Renal cortical epithelial cell (primary cell): ENCODE measurements around the gene CHAMP1. TPM values are rescaled to one million over a fixed set of nuclear protein-coding genes. Genes with fewer than 3 reads are reported as not detected.
A peak's percentile ranks its signal among the peaks of the same experiment; 100 is the strongest.

ENCODE experiments used
- DNase-seq: peaks from one replicate; pipeline ENCODE4 v3.0.0-alpha.2; 2011; ENCODE audit warnings: low read depth
- total RNA-seq: library from RNA; depleted of rRNA; stranded (reverse); fragments of >200 nt; gene quantifications from 2 replicates; pipeline ENCODE4 v1.2.3, GENCODE V29; 2014

Gene CHAMP1
- 15.3 and 15.9 TPM in 2 replicates for total RNA-seq

- DNase-seq, result peak; percentile 84
Observed at GRCh38 chr13:114314074-114314912, at the start of gene CHAMP1. TSS of gene CHAMP1 (plus strand) at chr13:114314503. CDS start at chr13:114323843, 9,340 bp downstream.

GRCh38 chr13:114264886-114265611 is 49.3 kb upstream of the CHAMP1 start:
- DNase-seq, result no peak

- no peak for DNase-seq
Observed at GRCh38 chr13:114266241-114266640, 48.1 kb upstream of the CHAMP1 start.

- no peak for DNase-seq
Observed at GRCh38 chr13:114268344-114269280, 45.7 kb upstream of the CHAMP1 start.

GRCh38 chr13:114269281-114269770 is 45.0 kb upstream of the CHAMP1 start:
- no peak for DNase-seq

GRCh38 chr13:114272977-114273376 is 41.3 kb upstream of the CHAMP1 start:
- DNase-seq, result no peak

- no peak for DNase-seq
Observed at GRCh38 chr13:114275304-114275703, 39.0 kb upstream of the CHAMP1 start.

- no peak for DNase-seq
Observed at GRCh38 chr13:114279146-114279545, 35.2 kb upstream of the CHAMP1 start.

GRCh38 chr13:114279758-114280355 is 34.4 kb upstream of the CHAMP1 start:
- no peak for DNase-seq

- DNase-seq, result peak; percentile 56
Observed at GRCh38 chr13:114281351-114282040, 32.8 kb upstream of the CHAMP1 start, which contains the start of gene UPF3A. TSS of gene UPF3A (plus strand) at chr13:114281601. CDS start at chr13:114281640, 39 bp downstream.

- peak; percentile 49 for DNase-seq
Observed at GRCh38 chr13:114282041-114282670, 32.1 kb upstream of the CHAMP1 start.

GRCh38 chr13:114283576-114283975 is 30.7 kb upstream of the CHAMP1 start:
- no peak for DNase-seq

GRCh38 chr13:114284680-114285079 is 29.6 kb upstream of the CHAMP1 start:
- DNase-seq, result no peak

- DNase-seq, result peak; percentile 91
Observed at GRCh38 chr13:114285166-114285808, 29.0 kb upstream of the CHAMP1 start.

- DNase-seq, result no peak
Observed at GRCh38 chr13:114286808-114287207, 27.5 kb upstream of the CHAMP1 start.

GRCh38 chr13:114288157-114288591 is 26.1 kb upstream of the CHAMP1 start:
- DNase-seq, result no peak

- DNase-seq, result no peak
Observed at GRCh38 chr13:114296448-114296847, 17.9 kb upstream of the CHAMP1 start.

- no peak for DNase-seq
Observed at GRCh38 chr13:114296902-114297301, 17.4 kb upstream of the CHAMP1 start.

- DNase-seq, result no peak
Observed at GRCh38 chr13:114298866-114299265, 15.4 kb upstream of the CHAMP1 start.
